NCI-H82 treated with DMSO at 0.1 percent for 48 hours (cell line): ENCODE results near the gene ICOSLG.
"Not testable (repeated sequence)": the region's sequence is repeated elsewhere in the genome, so short reads cannot be mapped to it uniquely, and the experiment has no call there.

Experiments used
- DNase-seq: peaks from one replicate; lab custom pipeline; 2025; ENCODE audit not compliant: unreplicated experiment; lab: John Stamatoyannopoulos, UW

The ICOSLG gene

DNA sequence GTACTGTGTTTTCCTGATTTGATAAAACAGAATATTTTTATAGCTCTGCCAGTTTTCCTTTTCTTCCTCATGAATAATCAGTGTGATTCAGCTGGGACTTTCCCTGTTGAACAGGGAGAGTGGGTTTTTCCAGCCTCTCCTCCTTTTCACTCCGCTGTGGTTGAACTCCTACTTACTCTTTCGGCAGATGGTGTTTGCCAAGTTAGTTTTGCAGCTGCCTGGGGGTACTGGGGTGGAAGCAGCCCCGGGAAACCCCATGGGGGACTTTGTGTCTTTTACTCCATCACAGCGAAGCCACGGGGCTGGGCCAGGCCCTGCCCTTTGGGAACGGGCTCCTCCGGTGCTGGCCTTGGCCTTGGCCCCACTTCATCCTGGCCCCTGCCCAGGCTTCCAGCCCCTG lies 55.9 kb downstream of the ICOSLG start:
- DNase-seq, result not testable (repeated sequence)

DNA sequence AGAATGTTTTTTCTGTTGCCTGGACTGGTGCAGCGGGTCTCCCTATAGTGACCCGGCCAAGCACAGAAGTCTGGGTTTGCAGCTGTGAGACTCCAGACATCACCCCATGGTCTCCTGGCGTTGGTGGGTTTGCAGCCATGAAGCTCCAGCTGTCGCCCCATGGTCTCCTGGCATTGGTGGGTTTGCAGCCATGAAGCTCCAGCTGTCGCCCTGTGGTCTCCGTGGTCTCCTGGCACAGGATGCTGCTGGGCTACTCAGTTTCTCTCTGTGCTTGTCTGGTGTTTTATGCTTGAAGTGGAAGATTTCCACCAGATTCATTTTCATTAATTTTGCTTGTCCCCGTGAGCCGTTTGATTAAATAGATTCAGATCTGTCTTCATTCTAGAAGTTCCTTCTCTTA lies 58.5 kb downstream of the ICOSLG start:
- not testable (repeated sequence) for DNase-seq

DNA sequence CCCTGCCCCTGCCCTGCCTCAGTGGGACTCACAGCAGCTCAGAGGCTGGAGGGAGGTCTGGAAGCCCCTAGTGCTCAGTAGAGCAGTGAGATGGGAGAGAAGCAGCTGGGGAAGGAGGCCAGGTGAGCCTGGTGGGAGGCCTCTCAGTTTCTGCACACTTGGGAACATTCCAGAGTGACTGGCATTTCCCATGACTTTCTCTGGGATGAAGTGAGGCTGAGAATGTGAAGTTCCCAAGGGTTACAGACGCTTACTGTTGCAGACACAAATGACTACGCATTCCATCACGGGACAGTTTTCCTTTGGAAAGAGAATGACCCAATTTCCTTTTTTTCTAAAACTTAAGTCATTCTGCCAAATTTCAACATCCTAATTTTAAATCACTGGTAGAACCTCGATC lies 59.2 kb downstream of the ICOSLG start:
- not testable (repeated sequence) for DNase-seq

DNA sequence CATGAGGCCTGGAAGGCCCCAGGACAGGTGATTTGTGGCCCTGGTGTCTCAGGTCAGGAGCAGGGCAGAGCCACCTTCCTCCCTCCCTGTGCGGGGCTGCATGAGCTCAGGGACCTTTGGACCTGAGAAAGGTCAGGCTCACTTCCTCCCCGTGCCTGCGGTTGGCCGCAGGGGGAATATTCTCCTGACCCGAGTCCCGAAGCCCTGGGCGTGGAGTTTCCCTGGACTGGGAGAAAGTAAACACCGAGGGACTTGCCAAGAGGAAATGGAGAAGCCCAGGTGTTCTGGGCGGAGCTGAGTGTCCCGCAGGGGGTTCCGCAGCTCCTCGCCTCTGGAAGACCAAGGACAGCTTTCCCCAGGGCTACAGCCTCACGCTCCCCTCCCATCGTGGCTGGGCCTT lies 64.6 kb downstream of the ICOSLG start:
- not testable (repeated sequence) for DNase-seq

DNA sequence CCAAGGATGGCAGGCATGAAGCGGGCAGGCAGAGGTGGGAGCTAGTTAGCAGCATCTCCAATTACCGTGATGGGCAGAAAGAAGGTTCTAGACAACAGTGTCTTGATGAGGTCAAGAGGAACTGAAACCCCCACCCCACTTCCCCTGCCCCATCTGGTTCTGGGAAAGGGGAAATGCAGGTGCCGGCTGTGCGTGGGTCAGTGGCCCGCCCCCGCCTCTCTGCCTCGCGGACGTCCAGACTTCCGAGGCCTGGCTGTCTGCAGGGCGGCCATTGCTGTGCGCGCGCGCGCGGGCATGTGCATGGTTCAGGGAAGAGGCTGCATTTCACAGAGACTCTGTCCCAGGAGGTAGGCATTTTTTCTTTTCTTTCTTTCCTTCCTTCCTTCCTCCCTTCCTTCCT lies 65.6 kb downstream of the ICOSLG start:
- DNase-seq, result not testable (repeated sequence)
